ENCODE data around the gene S100A3. TPM values are rescaled to one million over a fixed set of nuclear protein-coding genes. Genes with fewer than 3 reads are reported as not detected.

S100A3 gene
- polyA plus RNA-seq, 2 of the 4 experiments (the other 2 are of a cell fraction), result 25.0 to 74.0 TPM

DNA sequence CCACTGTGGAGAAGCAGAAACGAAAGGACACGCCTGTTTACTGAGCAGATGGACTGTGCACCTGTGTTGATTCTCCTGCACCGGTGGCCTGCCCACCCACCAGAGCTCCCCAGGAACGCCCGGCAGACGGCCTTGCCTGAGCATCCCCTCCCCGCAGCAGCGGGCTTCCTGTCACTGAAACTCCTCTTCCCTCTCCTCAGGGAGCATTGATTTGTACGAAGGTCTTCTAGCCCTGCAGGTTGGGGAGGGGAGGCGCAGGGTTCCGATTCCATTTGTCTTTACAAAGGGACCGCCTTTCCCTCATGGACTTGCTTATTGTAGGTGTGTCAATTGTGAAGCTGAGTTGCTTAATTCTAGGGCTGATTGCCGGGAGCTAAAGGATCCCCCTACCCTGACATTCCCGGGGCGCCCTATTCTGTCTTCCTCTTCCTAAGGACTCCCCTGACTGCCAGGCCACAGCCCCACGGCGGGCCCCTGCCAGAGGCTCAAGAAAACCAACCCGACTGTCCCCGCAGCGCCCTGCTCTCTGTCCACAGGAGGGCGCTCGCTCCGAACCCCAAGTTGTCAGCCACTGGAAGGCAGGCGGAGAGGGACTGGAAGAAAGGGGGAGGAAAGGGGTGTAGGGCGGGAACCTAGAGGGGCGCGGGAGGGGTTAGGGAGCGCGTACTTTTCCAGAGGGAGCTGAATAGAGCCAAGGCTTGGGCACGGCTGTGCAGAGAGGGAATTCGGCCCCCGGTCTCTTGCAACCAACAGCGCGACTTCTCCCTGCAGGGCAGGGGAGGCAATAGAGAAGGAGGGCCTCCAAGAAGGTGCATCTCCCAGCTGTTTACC is 16.1 kb downstream of the S100A3 start (continued):
- TF ChIP-seq, protein P1, sequence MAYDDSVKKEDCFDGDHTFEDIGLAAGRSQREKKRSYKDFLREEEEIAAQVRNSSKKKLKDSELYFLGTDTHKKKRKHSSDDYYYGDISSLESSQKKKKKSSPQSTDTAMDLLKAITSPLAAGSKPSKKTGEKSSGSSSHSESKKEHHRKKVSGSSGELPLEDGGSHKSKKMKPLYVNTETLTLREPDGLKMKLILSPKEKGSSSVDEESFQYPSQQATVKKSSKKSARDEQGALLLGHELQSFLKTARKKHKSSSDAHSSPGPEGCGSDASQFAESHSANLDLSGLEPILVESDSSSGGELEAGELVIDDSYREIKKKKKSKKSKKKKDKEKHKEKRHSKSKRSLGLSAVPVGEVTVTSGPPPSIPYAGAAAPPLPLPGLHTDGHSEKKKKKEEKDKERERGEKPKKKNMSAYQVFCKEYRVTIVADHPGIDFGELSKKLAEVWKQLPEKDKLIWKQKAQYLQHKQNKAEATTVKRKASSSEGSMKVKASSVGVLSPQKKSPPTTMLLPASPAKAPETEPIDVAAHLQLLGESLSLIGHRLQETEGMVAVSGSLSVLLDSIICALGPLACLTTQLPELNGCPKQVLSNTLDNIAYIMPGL (CRISPR knock-in tag; IDR thresholded peaks at IDR 0.05; ENCODE audit: borderline replicate concordance), result 0 out of 2 replicates have a peak, but pooled peaks have one; percentile 25
- TF ChIP-seq SREBF2 (IDR thresholded peaks at IDR 0.05), result no peak
- TF ChIP-seq RNF2 (IDR thresholded peaks at IDR 0.05; ENCODE audit: borderline replicate concordance, low read depth), result no peak
- no peak for TF ChIP-seq HOXB13 (CRISPR knock-in tag; IDR thresholded peaks at IDR 0.05; ENCODE audit: low read depth)
- no peak for TF ChIP-seq ZNF302 (CRISPR knock-in tag; IDR thresholded peaks at IDR 0.05)
- TF ChIP-seq NR3C1 (IDR thresholded peaks at IDR 0.05), result no peak
- TF ChIP-seq BCL3 (IDR thresholded peaks at IDR 0.05), result no peak
- no peak for TF ChIP-seq RCOR1 (IDR thresholded peaks at IDR 0.05; ENCODE audit: low read depth, low read length)
- TF ChIP-seq CHD2 (IDR thresholded peaks at IDR 0.05; ENCODE audit: low read length, partially characterized antibody), result no peak
- TF ChIP-seq RAD21 (conservative IDR thresholded peaks at IDR 0.05 in 1 of 2, IDR thresholded peaks at IDR 0.05 in 1 of 2), result peak; percentile 87 to 91
- no peak; the same call in 1 of the 2 replicates for TF ChIP-seq POLR2AphosphoS2 (conservative IDR thresholded peaks at IDR 0.05; ENCODE audit: low read length)
- TF ChIP-seq CEBPB (IDR thresholded peaks at IDR 0.05), result 0 out of 4 replicates have a peak, but pooled peaks of 1 of the 2 experiments have one; percentile 11
- TF ChIP-seq SMC3 (IDR thresholded peaks at IDR 0.05), result peak; percentile 96
- peak; percentile 7; the same call in 1 of the 2 replicates for TF ChIP-seq ZSCAN20 (CRISPR knock-in tag; IDR thresholded peaks at IDR 0.05)
- peak; percentile 36; the same call in 1 of the 2 replicates for TF ChIP-seq MYC (IDR thresholded peaks at IDR 0.05; ENCODE audit: borderline replicate concordance, low read length)
- 0 out of 2 replicates have a peak, but pooled peaks have one; percentile 36 for TF ChIP-seq TP53 (CRISPR knock-in tag; IDR thresholded peaks at IDR 0.05)
- TF ChIP-seq, protein P2, sequence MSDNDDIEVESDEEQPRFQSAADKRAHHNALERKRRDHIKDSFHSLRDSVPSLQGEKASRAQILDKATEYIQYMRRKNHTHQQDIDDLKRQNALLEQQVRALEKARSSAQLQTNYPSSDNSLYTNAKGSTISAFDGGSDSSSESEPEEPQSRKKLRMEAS (IDR thresholded peaks at IDR 0.05), result no peak; the same call in none of the 2 replicates
- TF ChIP-seq FOXS1 (CRISPR knock-in tag; IDR thresholded peaks at IDR 0.05), result no peak
- no peak for TF ChIP-seq HOXB5 (CRISPR knock-in tag; IDR thresholded peaks at IDR 0.05)
- TF ChIP-seq, protein P3, sequence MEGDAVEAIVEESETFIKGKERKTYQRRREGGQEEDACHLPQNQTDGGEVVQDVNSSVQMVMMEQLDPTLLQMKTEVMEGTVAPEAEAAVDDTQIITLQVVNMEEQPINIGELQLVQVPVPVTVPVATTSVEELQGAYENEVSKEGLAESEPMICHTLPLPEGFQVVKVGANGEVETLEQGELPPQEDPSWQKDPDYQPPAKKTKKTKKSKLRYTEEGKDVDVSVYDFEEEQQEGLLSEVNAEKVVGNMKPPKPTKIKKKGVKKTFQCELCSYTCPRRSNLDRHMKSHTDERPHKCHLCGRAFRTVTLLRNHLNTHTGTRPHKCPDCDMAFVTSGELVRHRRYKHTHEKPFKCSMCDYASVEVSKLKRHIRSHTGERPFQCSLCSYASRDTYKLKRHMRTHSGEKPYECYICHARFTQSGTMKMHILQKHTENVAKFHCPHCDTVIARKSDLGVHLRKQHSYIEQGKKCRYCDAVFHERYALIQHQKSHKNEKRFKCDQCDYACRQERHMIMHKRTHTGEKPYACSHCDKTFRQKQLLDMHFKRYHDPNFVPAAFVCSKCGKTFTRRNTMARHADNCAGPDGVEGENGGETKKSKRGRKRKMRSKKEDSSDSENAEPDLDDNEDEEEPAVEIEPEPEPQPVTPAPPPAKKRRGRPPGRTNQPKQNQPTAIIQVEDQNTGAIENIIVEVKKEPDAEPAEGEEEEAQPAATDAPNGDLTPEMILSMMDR (IDR thresholded peaks at IDR 0.05), result peak; percentile 92
- peak; percentile 59; the same call in 1 of the 2 replicates for TF ChIP-seq MAZ (IDR thresholded peaks at IDR 0.05; ENCODE audit: borderline replicate concordance, low read depth, low read length)
- TF ChIP-seq ZFP36 (IDR thresholded peaks at IDR 0.05; ENCODE audit: borderline replicate concordance, partially characterized antibody), result no peak
- no peak for TF ChIP-seq RFX5 (IDR thresholded peaks at IDR 0.05)

Measured in A549 (cell line).